GM21526 (cell line): ENCODE results near the gene HDAC4.

Experiments
- ATAC-seq: cut with Tn5 transposase; IDR thresholded peaks from one replicate; pipeline ENCODE4 v1.9.1; 2021; ENCODE audit warnings: moderate library complexity; ENCODE audit not compliant: unreplicated experiment, low FRiP score

The HDAC4 gene

GRCh38 chr2:239354132-239354790 is 46.6 kb downstream of the HDAC4 start:
- ATAC-seq, result no peak

GRCh38 chr2:239353692-239354091 is 47.1 kb downstream of the HDAC4 start:
- ATAC-seq, result no peak

DNA sequence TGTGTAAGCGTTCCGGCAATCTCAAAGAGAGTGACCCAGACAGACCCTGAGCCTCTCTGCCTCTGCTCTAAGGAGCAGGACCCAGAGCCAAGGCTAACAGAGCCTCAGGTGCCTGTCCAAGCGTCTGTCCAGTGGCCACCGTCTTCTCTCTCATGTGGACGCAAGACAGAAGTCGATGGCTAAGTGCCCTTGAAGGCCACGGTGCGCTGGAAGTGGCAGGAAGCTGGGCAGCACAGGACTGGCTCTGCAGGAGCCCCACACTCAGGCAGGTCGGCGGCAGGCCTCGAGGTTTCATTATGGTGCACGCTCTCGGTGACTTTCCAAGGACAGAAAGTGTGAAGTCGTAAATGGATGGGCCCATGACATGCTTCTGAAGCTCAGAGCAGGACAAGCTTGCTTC is 49.1 kb downstream of the HDAC4 start:
- ATAC-seq, result no peak

DNA sequence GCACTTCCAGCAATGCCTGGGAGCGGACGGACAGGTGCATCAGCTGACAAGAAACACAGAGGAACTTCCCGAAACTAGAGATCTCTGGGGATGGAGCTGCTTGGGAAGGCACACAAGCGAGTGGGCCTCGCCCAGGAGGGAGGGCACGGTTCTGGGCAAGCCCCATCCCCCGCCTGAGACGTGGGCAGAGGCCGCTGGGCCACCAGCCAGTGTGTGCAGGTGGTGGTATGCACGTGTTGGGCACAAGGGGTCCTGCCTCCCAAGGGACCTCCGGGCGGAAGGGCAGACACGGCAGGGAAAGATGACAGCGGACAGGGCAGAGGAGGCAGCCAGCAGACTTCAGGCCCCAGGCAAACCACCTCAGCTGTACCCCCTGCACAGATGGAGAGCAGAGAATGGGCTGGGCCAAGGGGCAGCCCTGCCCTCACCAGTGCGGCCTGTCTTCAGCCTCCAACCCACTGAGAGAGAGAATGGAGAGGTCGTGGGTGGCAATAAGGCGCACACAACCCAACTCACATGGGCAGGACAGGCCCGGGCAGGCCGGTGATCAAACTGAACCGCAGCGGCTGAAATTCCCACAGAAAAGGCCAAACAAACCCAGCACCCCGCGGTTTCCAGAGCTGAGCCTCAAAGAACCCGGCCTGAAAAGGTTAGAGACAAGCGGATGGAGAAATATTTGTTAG is 51.2 kb downstream of the HDAC4 start:
- no peak for ATAC-seq

DNA sequence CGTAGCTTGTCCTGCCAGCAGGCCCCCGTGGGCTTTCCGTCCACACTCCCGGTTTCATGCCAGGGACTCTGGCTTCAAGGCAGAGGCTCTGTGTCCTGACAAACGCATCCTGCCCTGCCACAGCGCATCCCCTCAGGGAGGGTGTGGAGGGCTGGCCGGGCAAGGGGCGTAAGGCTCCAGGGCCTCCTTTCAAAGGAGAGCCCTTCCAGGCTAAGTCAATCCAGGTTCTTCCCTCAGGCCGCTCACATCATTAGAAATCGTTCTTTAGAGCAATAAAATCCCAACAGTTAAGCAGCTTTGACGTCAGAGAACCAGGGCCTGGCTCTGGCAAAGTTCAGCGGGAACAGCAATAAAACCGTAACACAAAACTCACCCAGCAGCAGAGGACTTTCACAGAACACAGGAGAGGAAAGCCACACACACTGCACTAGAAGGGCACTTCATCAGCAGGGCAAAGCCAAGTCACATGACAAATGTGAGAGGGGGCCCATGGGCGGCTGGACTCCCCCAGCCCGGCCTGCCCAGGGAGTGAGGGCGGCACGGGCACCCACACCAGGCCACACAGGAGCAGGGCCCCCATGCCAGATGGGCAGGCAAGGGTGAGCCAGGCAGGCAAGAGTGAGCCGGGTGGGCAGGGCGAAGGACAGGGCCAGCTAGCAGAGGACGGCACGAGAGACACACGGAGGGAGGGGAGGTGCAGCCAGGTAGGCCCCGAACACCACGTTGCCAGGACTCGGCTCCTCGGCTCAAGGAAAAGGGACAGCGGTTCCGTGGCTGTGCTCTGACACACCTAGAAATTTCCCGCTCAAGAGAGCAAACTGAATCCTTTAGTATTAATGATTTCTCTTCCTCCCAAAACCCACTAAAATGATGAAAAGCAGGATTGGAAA is 52.0 kb downstream of the HDAC4 start:
- ATAC-seq, result no peak

- ATAC-seq, result no peak
Measured at GRCh38 chr2:239346676-239347075, 54.1 kb downstream of the HDAC4 start.

DNA sequence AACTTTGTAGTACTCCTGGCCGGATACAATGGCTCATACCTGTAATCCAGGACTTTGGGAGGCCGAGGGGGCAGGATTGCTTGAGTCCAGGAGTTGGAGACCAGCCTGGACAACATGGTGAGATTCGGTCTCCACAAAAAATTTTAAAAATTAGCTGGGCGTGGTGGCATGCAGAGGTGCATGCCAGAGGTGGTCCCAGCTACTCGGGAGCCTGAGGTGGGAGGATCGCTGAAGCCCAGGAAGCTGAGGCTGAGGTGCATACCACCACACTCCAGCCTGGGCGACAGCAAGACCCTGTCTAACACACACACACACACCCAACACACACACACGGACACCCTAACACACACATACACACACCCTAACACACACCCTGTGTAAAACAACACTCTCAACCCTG is 55.6 kb downstream of the HDAC4 start:
- ATAC-seq, result no peak

GRCh38 chr2:239344857-239345216 is 56.0 kb downstream of the HDAC4 start:
- no peak for ATAC-seq

DNA sequence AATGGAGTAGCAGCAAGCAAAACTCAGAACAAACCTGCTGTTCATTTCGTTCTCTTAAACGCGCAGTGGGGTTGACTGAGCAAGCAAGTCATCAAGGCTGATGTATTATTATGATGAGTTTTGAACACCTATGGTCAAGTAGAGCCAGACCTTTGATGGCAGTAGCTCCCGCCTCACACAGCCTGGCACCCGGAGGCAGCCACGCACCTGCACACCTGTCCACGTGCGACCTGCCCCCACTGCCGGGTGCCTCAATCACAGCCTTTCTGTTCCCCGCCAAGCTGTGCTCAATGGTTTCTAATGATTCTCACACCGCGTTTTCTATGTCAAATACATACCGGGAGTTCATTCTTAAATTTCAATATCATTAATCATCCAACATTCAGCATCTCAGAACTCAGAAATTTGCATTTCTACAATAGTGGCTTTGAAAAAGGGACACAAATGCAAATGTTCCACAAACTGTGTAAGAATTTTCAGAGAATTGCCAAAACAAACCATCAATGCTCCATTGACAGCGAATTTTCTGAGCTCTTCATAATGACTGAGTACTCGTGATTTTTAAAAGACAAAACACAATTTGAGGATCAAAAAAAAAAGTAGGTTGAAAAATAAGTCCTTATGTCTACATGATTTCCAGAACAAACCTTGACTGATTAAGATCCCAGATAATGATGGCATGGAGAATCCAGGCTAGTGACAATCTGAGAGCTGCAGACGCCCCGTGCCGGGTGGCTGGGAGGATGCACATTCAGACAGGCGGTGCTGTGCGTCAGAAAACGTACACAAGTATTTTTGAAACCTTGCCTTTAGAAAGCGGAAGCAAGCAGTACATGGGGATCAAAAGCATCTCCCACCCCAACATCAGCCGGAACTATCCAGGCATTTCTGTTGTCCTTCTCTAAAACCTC is 56.6 kb downstream of the HDAC4 start:
- ATAC-seq, result no peak

DNA sequence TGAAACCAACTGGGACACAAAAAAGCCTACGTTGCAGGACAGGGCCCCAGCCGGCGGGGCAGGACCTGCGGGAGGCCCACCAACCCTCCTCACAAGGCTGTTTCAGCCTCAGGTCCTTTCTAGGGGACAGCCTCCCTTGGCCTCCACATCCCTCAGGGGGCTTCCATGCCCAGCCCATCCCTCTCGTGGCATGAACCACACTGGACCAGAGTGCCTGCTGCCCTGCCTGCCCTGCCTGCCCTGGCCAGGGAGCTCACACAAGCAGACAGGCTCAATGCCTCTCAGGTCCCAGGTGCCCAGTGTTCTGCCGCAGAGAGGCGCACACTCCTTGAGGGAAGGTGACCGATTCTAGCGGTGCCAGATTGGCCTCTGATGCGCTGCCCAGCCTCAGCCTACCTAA is 57.4 kb downstream of the HDAC4 start:
- ATAC-seq, result no peak

- ATAC-seq, result no peak
Measured at GRCh38 chr2:239341840-239342239, 59.0 kb downstream of the HDAC4 start.

DNA sequence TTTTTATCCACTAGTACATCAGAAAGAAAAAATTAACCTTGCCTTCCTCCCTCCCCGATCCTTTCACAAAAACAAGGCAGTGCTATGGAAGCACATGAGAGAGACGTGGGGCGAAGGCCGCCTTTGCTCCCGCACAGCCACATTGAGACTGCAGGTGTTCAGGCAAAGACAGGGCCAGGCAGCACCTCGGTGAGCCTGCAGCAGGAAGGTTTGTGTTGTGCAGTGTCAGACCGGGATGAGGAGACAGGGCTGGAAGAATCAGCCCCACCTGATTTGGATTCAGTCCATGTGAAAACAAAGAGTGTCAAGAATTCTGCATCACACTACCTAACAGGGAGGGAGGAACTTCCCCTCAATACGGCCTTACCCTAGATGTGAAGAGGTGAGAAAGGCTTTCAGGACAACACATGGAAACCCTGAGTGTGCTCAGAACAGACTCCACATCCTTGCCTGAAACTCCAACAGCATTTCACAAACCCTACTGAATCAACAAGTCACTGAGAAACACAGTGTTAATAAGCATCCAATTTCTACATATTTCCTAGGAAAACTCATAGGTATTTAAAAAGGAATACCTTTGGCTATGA is 59.6 kb downstream of the HDAC4 start:
- no peak for ATAC-seq

- no peak for ATAC-seq
Measured at GRCh38 chr2:239339726-239340601, 60.9 kb downstream of the HDAC4 start.

DNA sequence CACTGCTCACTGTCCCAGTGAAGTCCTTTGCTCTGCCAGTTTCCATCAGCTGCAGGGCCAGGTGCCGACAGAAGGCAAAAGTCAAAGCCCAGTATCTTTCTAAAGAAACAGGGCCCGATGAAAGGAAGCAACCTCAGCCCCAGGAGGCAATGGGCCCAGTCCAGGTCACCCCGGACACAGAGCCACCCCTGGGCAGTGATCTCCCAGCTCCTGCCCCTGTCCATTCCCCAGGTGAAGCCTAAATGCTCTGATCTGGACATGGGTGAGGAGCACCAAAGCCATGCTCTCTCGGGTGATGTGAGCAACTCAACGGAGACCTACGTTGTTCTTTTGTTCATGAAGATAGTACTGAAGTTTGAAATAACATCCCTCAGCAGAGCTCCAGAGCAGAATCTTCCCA is 61.6 kb downstream of the HDAC4 start:
- ATAC-seq, result no peak

GRCh38 chr2:239337877-239338484 is 62.8 kb downstream of the HDAC4 start:
- ATAC-seq, result no peak

GRCh38 chr2:239337122-239337876 is 63.5 kb downstream of the HDAC4 start:
- no peak for ATAC-seq

DNA sequence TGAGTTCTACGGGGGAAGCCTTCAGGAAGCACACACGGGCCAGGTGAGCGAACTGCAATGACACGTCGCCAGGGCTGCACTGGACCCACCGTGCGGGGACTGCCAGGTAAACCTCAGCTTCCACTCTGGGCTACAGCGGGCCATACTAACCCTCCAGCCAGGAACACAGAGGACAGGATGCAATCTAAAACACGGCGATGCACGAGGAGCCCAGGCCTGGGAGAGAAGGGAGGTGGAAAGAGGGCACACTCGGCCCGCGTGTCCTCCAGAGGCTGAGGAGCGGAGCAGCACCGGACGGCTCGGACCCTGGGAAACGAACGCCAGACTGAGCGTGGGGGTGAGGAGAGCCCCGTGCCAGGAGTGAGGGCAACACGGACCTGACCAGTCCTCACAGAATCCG is 69.3 kb downstream of the HDAC4 start:
- ATAC-seq, result no peak

GRCh38 chr2:239330836-239331235 is 70.0 kb downstream of the HDAC4 start:
- no peak for ATAC-seq
